Measurements from ENCODE around the gene KIF14.

Gene KIF14

GRCh38 chr1:200666309-200666708, 45.8 kb upstream of the KIF14 start:
- peaks cover 20% of the 10 kb centered on the region for H4K20me1 ChIP-seq (ENCODE audit: insufficient read depth, low read length)
- H3K27me3 ChIP-seq (ENCODE audit: low read depth, low read length): no peaks in the 10 kb centered on the region
- no peak overlapping the region for H3K4me3 ChIP-seq (ENCODE audit: low read length)
- no peaks in the 10 kb centered on the region for H3K9me3 ChIP-seq (ENCODE audit: insufficient read depth, low read length)
- H3K4me1 ChIP-seq (ENCODE audit: low read length): peaks cover 14% of the 10 kb centered on the region
- no peak overlapping the region for H3K4me2 ChIP-seq (ENCODE audit: low read length)
- H2AFZ ChIP-seq (ENCODE audit: low read depth, low read length): no peak overlapping the region
- TF ChIP-seq CTCF (IDR thresholded peaks at IDR 0.05; ENCODE audit: low read depth, low read length): no peak
- no peak for TF ChIP-seq EZH2phosphoT487 (IDR thresholded peaks at IDR 0.05; ENCODE audit: low read depth)
- H3K79me2 ChIP-seq (ENCODE audit: low read length): peaks cover 33% of the 10 kb centered on the region
- no peak overlapping the region for H3K27ac ChIP-seq (ENCODE audit: low read length)
- H3K36me3 ChIP-seq (replicated peaks; ENCODE audit: low read depth, low read length): peaks cover 35% of the 10 kb centered on the region
- H3K9ac ChIP-seq (ENCODE audit: low read length): no peak overlapping the region

- peaks cover 38% of the 10 kb centered on the region for H3K36me3 ChIP-seq (replicated peaks; ENCODE audit: low read depth, low read length)
- TF ChIP-seq CTCF (IDR thresholded peaks at IDR 0.05; ENCODE audit: low read depth, low read length) (no peak), EZH2phosphoT487 (IDR thresholded peaks at IDR 0.05; ENCODE audit: low read depth) (no peak)
- H3K4me3 ChIP-seq (ENCODE audit: low read length): no peak overlapping the region
- H3K9me3 ChIP-seq (ENCODE audit: insufficient read depth, low read length): no peaks in the 10 kb centered on the region
- H4K20me1 ChIP-seq (ENCODE audit: insufficient read depth, low read length): peaks cover 21% of the 10 kb centered on the region
- peaks cover 30% of the 10 kb centered on the region for H3K79me2 ChIP-seq (ENCODE audit: low read length)
- H3K4me2 ChIP-seq (ENCODE audit: low read length): no peak overlapping the region
- no peak overlapping the region for H3K27ac ChIP-seq (ENCODE audit: low read length)
- peaks cover 9% of the 10 kb centered on the region for H3K4me1 ChIP-seq (ENCODE audit: low read length)
- no peaks in the 10 kb centered on the region for H3K27me3 ChIP-seq (ENCODE audit: low read depth, low read length)
- no peak overlapping the region for H2AFZ ChIP-seq (ENCODE audit: low read depth, low read length)
- H3K9ac ChIP-seq (ENCODE audit: low read length): no peak overlapping the region
These were observed 45.3 kb upstream of the KIF14 start for GRCh38 chr1:200665861-200666260.

- Histone ChIP-seq H3K9ac (ENCODE audit: low read length) (no peak overlapping the region), H3K36me3 (replicated peaks; ENCODE audit: low read depth, low read length) (peaks cover 67% of the 10 kb centered on the region), H2AFZ (ENCODE audit: low read depth, low read length) (no peak overlapping the region), H4K20me1 (ENCODE audit: insufficient read depth, low read length) (peaks cover 13% of the 10 kb centered on the region), H3K4me3 (ENCODE audit: low read length) (no peak overlapping the region), H3K9me3 (ENCODE audit: insufficient read depth, low read length) (no peaks in the 10 kb centered on the region), H3K4me1 (ENCODE audit: low read length) (peaks cover 7% of the 10 kb centered on the region), H3K79me2 (ENCODE audit: low read length) (0 out of 2 replicates have a peak, but pooled peaks cover 2% of the 10 kb centered on the region), H3K27ac (ENCODE audit: low read length) (no peak overlapping the region), H3K27me3 (ENCODE audit: low read depth, low read length) (no peaks in the 10 kb centered on the region), H3K4me2 (ENCODE audit: low read length) (no peak overlapping the region)
- TF ChIP-seq CTCF (IDR thresholded peaks at IDR 0.05; ENCODE audit: low read depth, low read length) (no peak), EZH2phosphoT487 (IDR thresholded peaks at IDR 0.05; ENCODE audit: low read depth) (no peak)
These were observed 40.2 kb upstream of the KIF14 start for GRCh38 chr1:200660719-200661118.

GRCh38 chr1:200659269-200659668, 38.7 kb upstream of the KIF14 start:
- peaks cover 17% of the 10 kb centered on the region for H4K20me1 ChIP-seq (ENCODE audit: insufficient read depth, low read length)
- H3K9ac ChIP-seq (ENCODE audit: low read length): no peak overlapping the region
- H3K9me3 ChIP-seq (ENCODE audit: insufficient read depth, low read length): no peaks in the 10 kb centered on the region
- H3K36me3 ChIP-seq (replicated peaks; ENCODE audit: low read depth, low read length): peaks cover 61% of the 10 kb centered on the region
- no peak overlapping the region for H2AFZ ChIP-seq (ENCODE audit: low read depth, low read length)
- no peak for TF ChIP-seq CTCF (IDR thresholded peaks at IDR 0.05; ENCODE audit: low read depth, low read length)
- no peak overlapping the region for H3K4me2 ChIP-seq (ENCODE audit: low read length)
- peaks cover 21% of the 10 kb centered on the region for H3K4me1 ChIP-seq (ENCODE audit: low read length)
- H3K4me3 ChIP-seq (ENCODE audit: low read length): no peak overlapping the region
- H3K27me3 ChIP-seq (ENCODE audit: low read depth, low read length): no peaks in the 10 kb centered on the region
- no peak overlapping the region for H3K27ac ChIP-seq (ENCODE audit: low read length)
- 0 out of 2 replicates have a peak, but pooled peaks cover 2% of the 10 kb centered on the region for H3K79me2 ChIP-seq (ENCODE audit: low read length)

Data from OCI-LY3 (cell line).